ENCODE data around the gene LHFPL6.
A peak's percentile ranks its signal among the peaks of the same experiment; 100 is the strongest.

Gene LHFPL6

DNA sequence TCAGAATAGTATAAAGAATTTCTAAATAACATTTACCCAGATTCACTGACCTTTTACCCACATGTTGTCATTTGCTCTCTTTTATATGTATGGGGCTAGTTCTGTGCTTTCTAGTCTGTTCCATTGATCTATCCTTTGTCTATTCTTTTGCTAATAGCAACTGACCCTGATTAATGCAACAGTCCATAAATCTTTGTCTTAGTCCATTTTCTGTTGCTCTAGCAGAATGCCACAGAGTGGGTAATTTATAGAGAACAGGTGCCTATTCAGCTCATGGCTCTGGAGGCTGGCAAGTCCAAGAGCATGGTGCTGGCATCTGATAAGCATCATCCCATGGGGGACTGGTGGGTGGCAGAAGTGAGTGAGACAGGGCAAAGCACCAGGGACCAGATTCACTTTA, 52.1 kb downstream of the LHFPL6 start:
- H4K5ac ChIP-seq (ENCODE audit: low read length): no peak overlapping the region
- no peaks in the 10 kb centered on the region for H3K36me3 ChIP-seq (ENCODE audit: control insufficient read depth, insufficient read depth, low read length)
- no peaks in the 10 kb centered on the region for H3K79me1 ChIP-seq (ENCODE audit: low read length)

DNA sequence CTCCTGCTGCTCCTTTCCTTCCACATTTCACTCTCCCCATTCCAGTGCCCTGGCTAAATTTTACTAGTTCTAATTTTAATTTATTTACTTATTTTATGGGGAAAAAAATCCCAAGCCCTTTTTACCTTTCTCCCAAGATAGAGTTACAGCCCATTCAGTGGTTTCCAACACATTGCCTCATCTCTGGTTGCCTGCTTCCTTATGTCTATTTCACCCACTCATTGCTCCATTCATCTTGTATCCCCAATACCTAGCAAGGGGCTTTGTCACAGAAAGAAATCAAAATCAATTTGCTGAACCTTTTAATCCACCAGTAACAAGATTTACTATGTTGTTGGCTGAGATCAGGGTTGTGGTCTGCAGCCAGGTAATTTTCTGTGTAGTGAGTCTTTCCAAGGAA, 55.9 kb downstream of the LHFPL6 start:
- H3K56ac ChIP-seq (ENCODE audit: low read length): no peak overlapping the region
- H3K9ac ChIP-seq (ENCODE audit: low read length): no peak overlapping the region
- H3K36me3 ChIP-seq (ENCODE audit: control insufficient read depth, insufficient read depth, low read length): no peaks in the 10 kb centered on the region
- no peak overlapping the region for H3K4me3 ChIP-seq (ENCODE audit: low read length)
- no peak overlapping the region for H3K23ac ChIP-seq (ENCODE audit: low read length)
- H3K79me2 ChIP-seq (ENCODE audit: control insufficient read depth, insufficient read depth, low read length): no peaks in the 10 kb centered on the region
- no peak overlapping the region for H3K18ac ChIP-seq (ENCODE audit: low read length)
- H2AK5ac ChIP-seq (ENCODE audit: low read length): no peak overlapping the region
- H2BK120ac ChIP-seq (ENCODE audit: low read depth, low read length): no peak overlapping the region
- no peak overlapping the region for H3K27ac ChIP-seq (ENCODE audit: low read depth, low read length)
- no peaks in the 10 kb centered on the region for H3K79me1 ChIP-seq (ENCODE audit: low read length)
- H3K4me2 ChIP-seq (ENCODE audit: low read length): no peak overlapping the region
- H3K4me1 ChIP-seq (ENCODE audit: control insufficient read depth, low read depth, low read length): no peaks in the 10 kb centered on the region
- no peak overlapping the region for H2BK15ac ChIP-seq (replicated peaks; ENCODE audit: low read depth)
- no peak for DNase-seq
- H2BK5ac ChIP-seq (ENCODE audit: low read length): no peak overlapping the region
- H4K5ac ChIP-seq (ENCODE audit: low read length): no peak overlapping the region
- no peak overlapping the region for H3K4ac ChIP-seq (ENCODE audit: low read depth, low read length)
- H3K27me3 ChIP-seq (ENCODE audit: insufficient read depth, low read length, poor library complexity): peaks cover 2% of the 10 kb centered on the region
- peak overlapping the region; percentile 81 for H4K8ac ChIP-seq (ENCODE audit: low read depth, low read length)

More for the DNA sequence above, 52.1 kb downstream of the LHFPL6 start:
- no peaks in the 10 kb centered on the region for H3K79me2 ChIP-seq (ENCODE audit: control insufficient read depth, insufficient read depth, low read length)
- no peaks in the 10 kb centered on the region for H3K4me1 ChIP-seq (ENCODE audit: control insufficient read depth, low read depth, low read length)
- H3K27me3 ChIP-seq (ENCODE audit: insufficient read depth, low read length, poor library complexity): peaks cover 2% of the 10 kb centered on the region
- no peak overlapping the region for H3K27ac ChIP-seq (ENCODE audit: low read depth, low read length)
- no peak for DNase-seq
- H3K18ac ChIP-seq (ENCODE audit: low read length): no peak overlapping the region
- no peak overlapping the region for H2AK5ac ChIP-seq (ENCODE audit: low read length)
- no peak overlapping the region for H3K9ac ChIP-seq (ENCODE audit: low read length)
- H2BK5ac ChIP-seq (ENCODE audit: low read length): no peak overlapping the region
- no peak overlapping the region for H3K4ac ChIP-seq (ENCODE audit: low read depth, low read length)
- no peak overlapping the region for H3K4me3 ChIP-seq (ENCODE audit: low read length)
- no peak overlapping the region for H2BK120ac ChIP-seq (ENCODE audit: low read depth, low read length)
- no peak overlapping the region for H3K4me2 ChIP-seq (ENCODE audit: low read length)
- no peak overlapping the region for H3K56ac ChIP-seq (ENCODE audit: low read length)
- H2BK15ac ChIP-seq (replicated peaks; ENCODE audit: low read depth): no peak overlapping the region
- no peak overlapping the region for H4K8ac ChIP-seq (ENCODE audit: low read depth, low read length)
- H3K23ac ChIP-seq (ENCODE audit: low read length): no peak overlapping the region

DNA sequence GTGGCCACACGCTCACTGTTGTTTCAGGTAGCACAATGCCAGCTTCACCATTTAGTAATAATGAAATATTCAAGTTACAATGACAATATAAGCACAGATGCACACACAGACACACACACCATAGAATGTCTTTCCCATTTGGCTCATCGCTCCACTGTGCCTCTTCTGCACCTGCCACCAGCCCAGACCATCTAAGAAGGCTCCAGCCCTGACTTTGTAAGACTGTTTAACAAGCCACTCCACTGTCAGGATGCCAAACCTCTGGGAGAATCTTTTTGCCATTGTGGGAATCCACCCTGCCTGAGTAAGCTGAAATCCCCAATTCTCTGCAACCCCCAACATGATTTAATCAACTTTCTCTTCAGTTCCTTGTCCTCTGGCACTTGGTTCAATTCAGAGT, 60.6 kb downstream of the LHFPL6 start:
- Histone ChIP-seq H2AK5ac (ENCODE audit: low read length) (no peak overlapping the region), H3K27ac (ENCODE audit: low read depth, low read length) (no peak overlapping the region)

DNA sequence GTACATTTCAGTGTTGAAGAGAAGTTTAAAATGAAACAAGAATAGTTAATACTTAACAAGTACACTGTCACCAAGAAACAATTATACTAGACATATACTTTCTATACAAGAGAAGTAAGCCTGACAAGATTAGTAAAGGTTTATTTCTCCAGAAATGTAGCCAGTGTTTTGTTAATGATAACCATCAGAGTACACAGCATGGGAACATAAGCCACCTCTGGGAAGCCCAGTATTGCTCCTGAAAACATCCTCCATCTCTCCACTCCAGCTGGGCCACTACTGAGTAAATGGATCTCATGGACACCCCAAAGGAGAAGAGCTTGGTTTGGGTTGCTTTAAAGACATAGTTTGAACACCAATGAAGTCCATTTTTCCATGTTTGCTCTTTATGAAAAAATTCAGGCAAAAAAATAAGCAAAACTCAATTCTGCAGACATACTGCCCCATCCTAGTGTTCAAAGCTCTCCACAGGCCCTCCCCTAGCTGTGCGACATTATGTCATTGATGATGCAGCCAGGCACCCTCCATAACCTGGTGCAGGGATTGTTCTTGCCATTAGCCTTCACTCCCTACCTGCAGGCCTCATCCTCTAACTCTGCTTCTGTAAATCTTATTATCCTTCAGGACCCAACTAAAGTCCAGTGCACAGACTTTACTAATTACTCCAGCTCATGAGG, 61.9 kb downstream of the LHFPL6 start:
- H3K18ac ChIP-seq (ENCODE audit: low read length): no peak overlapping the region
- H3K4me3 ChIP-seq (ENCODE audit: low read length): no peak overlapping the region
- WGBS (ENCODE audit: extremely low coverage, insufficient coverage, low lambda C conversion rate): no CpG with 5 or more reads among the region's 1 CpG
- H4K5ac ChIP-seq (ENCODE audit: low read length): no peak overlapping the region
- no peak overlapping the region for H3K9ac ChIP-seq (ENCODE audit: low read length)
- H3K79me1 ChIP-seq (ENCODE audit: low read length): no peaks in the 10 kb centered on the region
- H3K4me1 ChIP-seq (ENCODE audit: control insufficient read depth, low read depth, low read length): no peaks in the 10 kb centered on the region
- DNase-seq: no peak
- H3K23ac ChIP-seq (ENCODE audit: low read length): no peak overlapping the region
- no peak overlapping the region for H2BK120ac ChIP-seq (ENCODE audit: low read depth, low read length)
- H3K56ac ChIP-seq (ENCODE audit: low read length): no peak overlapping the region
- no peak overlapping the region for H2BK15ac ChIP-seq (replicated peaks; ENCODE audit: low read depth)
- H3K79me2 ChIP-seq (ENCODE audit: control insufficient read depth, insufficient read depth, low read length): no peaks in the 10 kb centered on the region
- H3K4ac ChIP-seq (ENCODE audit: low read depth, low read length): no peak overlapping the region
- H2BK5ac ChIP-seq (ENCODE audit: low read length): no peak overlapping the region
- no peaks in the 10 kb centered on the region for H3K27me3 ChIP-seq (ENCODE audit: insufficient read depth, low read length, poor library complexity)
- H2AK5ac ChIP-seq (ENCODE audit: low read length): no peak overlapping the region
- H4K8ac ChIP-seq (ENCODE audit: low read depth, low read length): no peak overlapping the region
- no peaks in the 10 kb centered on the region for H3K36me3 ChIP-seq (ENCODE audit: control insufficient read depth, insufficient read depth, low read length)
- H3K27ac ChIP-seq (ENCODE audit: low read depth, low read length): no peak overlapping the region
- no peak overlapping the region for H3K4me2 ChIP-seq (ENCODE audit: low read length)

More for the DNA sequence above, 60.6 kb downstream of the LHFPL6 start:
- Histone ChIP-seq H3K4me2 (ENCODE audit: low read length) (no peak overlapping the region), H3K36me3 (ENCODE audit: control insufficient read depth, insufficient read depth, low read length) (no peaks in the 10 kb centered on the region), H3K9ac (ENCODE audit: low read length) (no peak overlapping the region), H3K56ac (ENCODE audit: low read length) (no peak overlapping the region), H3K18ac (ENCODE audit: low read length) (no peak overlapping the region), H4K8ac (ENCODE audit: low read depth, low read length) (no peak overlapping the region), H2BK5ac (ENCODE audit: low read length) (no peak overlapping the region), H4K5ac (ENCODE audit: low read length) (no peak overlapping the region), H3K79me2 (ENCODE audit: control insufficient read depth, insufficient read depth, low read length) (no peaks in the 10 kb centered on the region), H3K79me1 (ENCODE audit: low read length) (no peaks in the 10 kb centered on the region), H3K4me3 (ENCODE audit: low read length) (no peak overlapping the region), H3K23ac (ENCODE audit: low read length) (no peak overlapping the region), H3K4me1 (ENCODE audit: control insufficient read depth, low read depth, low read length) (no peaks in the 10 kb centered on the region), H3K4ac (ENCODE audit: low read depth, low read length) (no peak overlapping the region), H2BK15ac (replicated peaks; ENCODE audit: low read depth) (no peak overlapping the region), H3K27me3 (ENCODE audit: insufficient read depth, low read length, poor library complexity) (peaks cover 2% of the 10 kb centered on the region), H2BK120ac (ENCODE audit: low read depth, low read length) (no peak overlapping the region)
- no CpG with 5 or more reads among the region's 2 CpGs for WGBS (ENCODE audit: extremely low coverage, insufficient coverage, low lambda C conversion rate)
- DNase-seq: no peak

DNA sequence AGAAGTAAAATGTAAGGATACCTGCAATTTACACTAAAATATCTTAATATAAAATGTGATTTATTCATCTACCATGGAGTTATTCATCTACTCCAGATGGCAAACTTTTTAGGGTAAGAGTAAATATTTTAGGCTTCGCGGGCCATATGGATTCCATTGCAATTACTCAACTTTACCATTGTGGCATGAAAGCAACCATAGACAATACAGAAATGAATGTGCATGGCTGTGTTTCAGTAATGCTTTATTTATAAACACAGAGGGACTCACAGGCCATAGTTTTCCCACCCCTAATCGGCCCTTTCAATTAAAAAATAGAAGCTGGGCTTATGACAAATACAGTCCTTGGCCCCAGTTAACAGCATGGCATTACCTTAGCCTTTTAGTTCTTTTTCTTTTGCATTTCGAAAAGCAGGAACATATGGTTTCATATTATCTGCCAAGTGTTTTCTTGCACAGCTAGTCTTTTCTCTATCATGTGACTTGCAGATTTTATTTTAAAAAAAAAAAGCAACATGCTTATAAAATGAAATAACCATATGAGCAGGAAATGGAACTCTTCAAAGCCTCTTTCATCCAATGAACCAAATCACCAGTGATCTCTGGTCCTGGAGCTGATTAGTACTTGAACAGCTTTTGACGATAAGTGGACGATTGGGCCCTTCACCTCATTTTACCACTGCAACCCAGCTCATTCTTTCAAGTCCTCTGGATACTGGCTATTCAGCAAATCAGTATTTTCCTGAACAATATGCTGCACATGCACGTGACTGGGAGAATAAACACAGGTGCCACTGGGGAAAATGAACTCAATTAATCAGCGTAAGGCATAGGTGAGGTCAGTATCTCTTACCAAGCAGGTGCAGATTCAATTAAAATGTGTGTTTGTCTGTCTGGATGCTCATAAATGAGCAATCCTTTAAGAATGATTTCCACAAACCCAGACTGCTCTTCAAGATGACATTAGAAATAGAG, 63.9 kb downstream of the LHFPL6 start:
- Histone ChIP-seq H4K8ac (ENCODE audit: low read depth, low read length) (no peak overlapping the region), H2BK120ac (ENCODE audit: low read depth, low read length) (no peak overlapping the region), H3K27ac (ENCODE audit: low read depth, low read length) (no peak overlapping the region), H3K18ac (ENCODE audit: low read length) (no peak overlapping the region), H3K4me2 (ENCODE audit: low read length) (no peak overlapping the region), H3K23ac (ENCODE audit: low read length) (no peak overlapping the region), H3K79me1 (ENCODE audit: low read length) (no peaks in the 10 kb centered on the region), H3K9ac (ENCODE audit: low read length) (no peak overlapping the region), H2BK15ac (replicated peaks; ENCODE audit: low read depth) (no peak overlapping the region), H2AK5ac (ENCODE audit: low read length) (no peak overlapping the region), H3K36me3 (ENCODE audit: control insufficient read depth, insufficient read depth, low read length) (no peaks in the 10 kb centered on the region), H3K4ac (ENCODE audit: low read depth, low read length) (no peak overlapping the region), H2BK5ac (ENCODE audit: low read length) (no peak overlapping the region), H3K4me1 (ENCODE audit: control insufficient read depth, low read depth, low read length) (no peaks in the 10 kb centered on the region), H3K79me2 (ENCODE audit: control insufficient read depth, insufficient read depth, low read length) (no peaks in the 10 kb centered on the region), H3K4me3 (ENCODE audit: low read length) (no peak overlapping the region), H4K5ac (ENCODE audit: low read length) (no peak overlapping the region), H3K56ac (ENCODE audit: low read length) (no peak overlapping the region), H3K27me3 (ENCODE audit: insufficient read depth, low read length, poor library complexity) (no peaks in the 10 kb centered on the region)
- no CpG with 5 or more reads among the region's 8 CpGs for whole genome bisulfite sequencing (ENCODE audit: extremely low coverage, insufficient coverage, low lambda C conversion rate)
- DNase-seq: no peak
